ENCODE results near the gene PRICKLE1.

DNA sequence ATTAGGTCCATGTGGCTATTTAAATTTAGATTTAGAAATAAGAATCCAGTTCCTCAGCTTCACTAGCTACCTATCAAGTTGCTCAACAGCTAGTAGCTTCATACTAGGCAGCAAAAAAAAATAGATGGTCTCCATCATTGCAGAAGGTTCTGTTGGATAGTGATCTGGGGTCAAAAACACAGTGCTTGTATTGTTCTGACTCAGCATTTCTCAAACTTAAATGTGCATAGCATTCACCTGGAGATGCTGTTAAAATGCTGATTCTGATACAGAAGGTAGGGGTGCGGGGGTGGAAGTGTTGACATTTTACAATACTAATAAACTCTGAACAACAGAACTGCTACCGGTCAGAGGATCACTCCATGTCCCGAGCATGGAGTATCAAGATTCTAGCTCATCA is 51.3 kb downstream of the PRICKLE1 start:
- TF ChIP-seq, protein P1, sequence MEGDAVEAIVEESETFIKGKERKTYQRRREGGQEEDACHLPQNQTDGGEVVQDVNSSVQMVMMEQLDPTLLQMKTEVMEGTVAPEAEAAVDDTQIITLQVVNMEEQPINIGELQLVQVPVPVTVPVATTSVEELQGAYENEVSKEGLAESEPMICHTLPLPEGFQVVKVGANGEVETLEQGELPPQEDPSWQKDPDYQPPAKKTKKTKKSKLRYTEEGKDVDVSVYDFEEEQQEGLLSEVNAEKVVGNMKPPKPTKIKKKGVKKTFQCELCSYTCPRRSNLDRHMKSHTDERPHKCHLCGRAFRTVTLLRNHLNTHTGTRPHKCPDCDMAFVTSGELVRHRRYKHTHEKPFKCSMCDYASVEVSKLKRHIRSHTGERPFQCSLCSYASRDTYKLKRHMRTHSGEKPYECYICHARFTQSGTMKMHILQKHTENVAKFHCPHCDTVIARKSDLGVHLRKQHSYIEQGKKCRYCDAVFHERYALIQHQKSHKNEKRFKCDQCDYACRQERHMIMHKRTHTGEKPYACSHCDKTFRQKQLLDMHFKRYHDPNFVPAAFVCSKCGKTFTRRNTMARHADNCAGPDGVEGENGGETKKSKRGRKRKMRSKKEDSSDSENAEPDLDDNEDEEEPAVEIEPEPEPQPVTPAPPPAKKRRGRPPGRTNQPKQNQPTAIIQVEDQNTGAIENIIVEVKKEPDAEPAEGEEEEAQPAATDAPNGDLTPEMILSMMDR (conservative IDR thresholded peaks at IDR 0.05; ENCODE audit: low read depth in 2 of 2): no peak
- TF ChIP-seq EZH2 (IDR thresholded peaks at IDR 0.05; ENCODE audit: low read depth, unreplicated experiment) (no peak), POLR2AphosphoS5 (IDR thresholded peaks at IDR 0.05; ENCODE audit: low read depth) (no peak), ZNF114 (CRISPR knock-in tag; IDR thresholded peaks at IDR 0.05) (no peak), EZH2phosphoT487 (IDR thresholded peaks at IDR 0.05; ENCODE audit: unreplicated experiment) (no peak), REST (IDR thresholded peaks at IDR 0.05; ENCODE audit: unreplicated experiment) (no peak), JUNB (IDR thresholded peaks at IDR 0.05; ENCODE audit: unreplicated experiment) (no peak), ZNF331 (CRISPR knock-in tag; IDR thresholded peaks at IDR 0.05; ENCODE audit: low read depth) (no peak)
